Coronary artery (tissue), 2 donors: ENCODE measurements around the gene EDC4.

Experiments
- DNase-seq: peaks from one replicate; pipeline ENCODE4 v3.0.0-alpha.2; 2017; ENCODE audit warnings: low spot score
- H3K27ac ChIP-seq, 2 donors: fragments of 200-600 bp; sonication (generic); one replicate each; pipeline ENCODE4 v1.5.1; 2016 to 2019
- H3K4me3 ChIP-seq: fragments of 200-600 bp; sonication (generic); 2 replicates; pipeline ENCODE4 v1.5.1; 2016; ENCODE audit warnings: mild to moderate bottlenecking, moderate library complexity
- CTCF ChIP-seq: fragments of 200-600 bp; sonication (generic); IDR thresholded peaks from one replicate; pipeline ENCODE4 v1.5.1; 2019; ENCODE audit warnings: antibody characterized with exemption

Gene EDC4

DNA sequence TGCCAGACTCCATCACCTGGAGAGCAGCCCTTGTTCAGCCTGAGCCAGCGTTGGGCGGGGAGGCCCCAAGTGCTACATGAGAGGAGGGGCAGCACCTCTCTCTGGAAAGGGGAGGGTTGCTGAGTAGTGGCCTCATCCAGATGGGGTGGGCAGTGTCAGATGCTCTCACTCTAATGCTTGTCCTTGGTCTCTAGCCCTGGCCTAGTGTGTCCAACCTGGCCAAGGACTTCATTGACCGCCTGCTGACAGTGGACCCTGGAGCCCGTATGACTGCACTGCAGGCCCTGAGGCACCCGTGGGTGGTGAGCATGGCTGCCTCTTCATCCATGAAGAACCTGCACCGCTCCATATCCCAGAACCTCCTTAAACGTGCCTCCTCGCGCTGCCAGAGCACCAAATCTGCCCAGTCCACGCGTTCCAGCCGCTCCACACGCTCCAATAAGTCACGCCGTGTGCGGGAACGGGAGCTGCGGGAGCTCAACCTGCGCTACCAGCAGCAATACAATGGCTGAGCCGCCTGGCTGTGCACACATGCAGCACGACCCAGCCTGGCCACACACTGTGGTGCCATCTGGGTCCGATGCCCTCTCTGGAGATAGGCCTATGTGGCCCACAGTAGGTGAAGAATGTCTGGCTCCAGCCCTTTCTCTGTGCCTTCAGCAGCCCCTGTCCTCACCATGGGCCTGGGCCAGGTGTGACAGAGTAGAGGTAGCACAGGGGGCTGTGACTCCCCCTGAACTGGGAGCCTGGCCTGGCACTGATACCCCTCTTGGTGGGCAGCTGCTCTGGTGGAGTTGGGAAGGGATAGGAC lies 54.5 kb downstream of the EDC4 start:
- no peak for DNase-seq
- no peak for TF ChIP-seq CTCF
- no peak overlapping the region for H3K4me3 ChIP-seq
- H3K27ac ChIP-seq, result peak overlapping the region in 1 of 2 donors; percentile 62

GRCh38 chr16:67928147-67928546 lies 55.3 kb downstream of the EDC4 start:
- Histone ChIP-seq H3K4me3 (no peak overlapping the region), H3K27ac (no peak overlapping the region)
- TF ChIP-seq CTCF, result no peak
- DNase-seq, result no peak

DNA sequence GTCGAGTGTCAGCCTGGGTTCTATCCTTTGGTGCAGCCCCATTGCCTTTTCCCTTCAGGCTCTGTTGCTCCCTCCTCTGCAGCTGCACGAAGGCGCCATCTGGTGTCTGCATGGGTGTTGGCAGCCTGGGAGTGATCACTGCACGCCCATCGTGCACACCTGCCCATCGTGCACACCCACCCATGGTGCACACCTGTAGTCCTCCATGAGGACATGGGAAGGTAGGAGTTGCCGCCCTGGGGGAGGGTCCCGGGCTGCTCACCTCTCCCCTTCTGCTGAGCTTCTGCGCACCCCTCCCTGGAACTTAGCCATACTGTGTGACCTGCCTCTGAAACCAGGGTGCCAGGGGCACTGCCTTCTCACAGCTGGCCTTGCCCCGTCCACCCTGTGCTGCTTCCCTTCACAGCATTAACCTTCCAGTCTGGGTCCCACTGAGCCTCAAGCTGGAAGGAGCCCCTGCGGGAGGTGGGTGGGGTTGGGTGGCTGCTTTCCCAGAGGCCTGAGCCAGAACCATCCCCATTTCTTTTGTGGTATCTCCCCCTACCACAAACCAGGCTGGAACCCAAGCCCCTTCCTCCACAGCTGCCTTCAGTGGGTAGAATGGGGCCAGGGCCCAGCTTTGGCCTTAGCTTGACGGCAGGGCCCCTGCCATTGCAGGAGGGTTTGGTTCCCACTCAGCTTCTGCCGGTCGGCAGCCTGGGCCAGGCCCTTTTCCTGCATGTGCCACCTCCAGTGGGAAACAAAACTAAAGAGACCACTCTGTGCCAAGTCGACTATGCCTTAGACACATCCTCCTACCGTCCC lies 55.9 kb downstream of the EDC4 start:
- Histone ChIP-seq H3K27ac (no peak overlapping the region), H3K4me3 (no peak overlapping the region)
- peak; percentile 80 for TF ChIP-seq CTCF
- no peak for DNase-seq

- Histone ChIP-seq H3K4me3 (no peak overlapping the region), H3K27ac (no peak overlapping the region)
- DNase-seq, result no peak
- TF ChIP-seq CTCF, result no peak
These were observed 57.3 kb downstream of the EDC4 start for GRCh38 chr16:67930191-67930590.

DNA sequence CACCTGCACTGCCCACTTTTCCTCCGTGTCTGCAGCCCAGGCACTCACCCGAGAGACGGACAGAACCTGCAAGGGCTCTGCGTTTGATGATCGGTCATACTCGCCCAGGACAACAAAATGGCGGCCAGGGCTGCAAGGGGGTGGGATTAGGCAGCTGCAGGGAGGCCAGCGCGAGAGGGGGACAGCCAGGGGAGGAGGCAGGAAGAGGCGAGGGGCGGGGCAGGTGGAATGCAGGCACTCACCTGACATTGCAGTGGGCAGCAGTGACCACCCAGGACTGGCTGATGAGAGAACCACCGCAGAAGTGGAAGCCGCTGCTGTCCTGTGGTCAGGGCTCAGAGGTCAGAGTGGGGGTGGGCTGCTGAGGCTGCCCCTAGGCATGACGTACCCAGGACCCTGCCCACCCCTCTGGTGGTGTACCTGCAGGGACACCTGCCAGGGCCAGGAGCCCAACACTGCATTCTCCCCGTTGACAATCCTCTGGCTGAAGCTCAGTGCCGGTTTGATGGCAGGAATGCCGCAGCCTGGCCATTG lies 57.9 kb downstream of the EDC4 start:
- Histone ChIP-seq H3K4me3 (no peak overlapping the region), H3K27ac (no peak overlapping the region)
- TF ChIP-seq CTCF, result no peak
- no peak for DNase-seq
